MM.1S (cell line): ENCODE data around the gene AUTS2.

Experiments used
- DNase-seq: peaks from one replicate; pipeline ENCODE4 v3.0.0-alpha.2; 2015
- H2AFZ ChIP-seq: fragments of 300-600 bp; sonication (generic); 2 replicates; pipeline ENCODE4 v1.6.0; 2016; ENCODE audit warnings: antibody characterized with exemption, low read length
- H3F3A ChIP-seq: fragments of 300-600 bp; sonication (generic); 2 replicates; pipeline ENCODE4 v1.6.1; 2016; ENCODE audit warnings: mild to moderate bottlenecking, antibody characterized with exemption, low read length, moderate library complexity, mixed read lengths; ENCODE audit not compliant: insufficient read depth
- H3K27ac ChIP-seq: fragments of 300-600 bp; sonication (generic); 2 replicates; pipeline ENCODE4 v1.5.1; 2016; ENCODE audit warnings: mild to moderate bottlenecking, low read length
- H3K27me3 ChIP-seq: fragments of 300-600 bp; sonication (generic); replicated peaks from 2 replicates; pipeline ENCODE4 v1.6.0; 2016; ENCODE audit warnings: low read length; ENCODE audit not compliant: insufficient read depth
- H3K36me3 ChIP-seq: fragments of 300-600 bp; sonication (generic); replicated peaks from 2 replicates; pipeline ENCODE4 v1.6.1; 2016; ENCODE audit warnings: mild to moderate bottlenecking, low read length, mixed read lengths; ENCODE audit not compliant: insufficient read depth
- H3K4me1 ChIP-seq: fragments of 300-600 bp; sonication (generic); 2 replicates; pipeline ENCODE4 v1.6.1; 2016; ENCODE audit warnings: low read length, mixed read lengths
- H3K4me2 ChIP-seq: fragments of 300-600 bp; sonication (generic); 2 replicates; pipeline ENCODE4 v1.6.0; 2016; ENCODE audit warnings: low read depth, low read length
- H3K4me3 ChIP-seq: fragments of 300-600 bp; sonication (generic); 2 replicates; pipeline ENCODE4 v1.5.1; 2016; ENCODE audit warnings: low read length, mixed read lengths
- H3K79me2 ChIP-seq: fragments of 300-600 bp; sonication (generic); 2 replicates; pipeline ENCODE4 v1.6.1; 2016; ENCODE audit warnings: mixed run types, low read length, mixed read lengths
- H3K9ac ChIP-seq: fragments of 300-600 bp; sonication (generic); 2 replicates; pipeline ENCODE4 v1.6.1; 2016; ENCODE audit warnings: low read length, mixed read lengths
- H3K9me2 ChIP-seq: fragments of 300-600 bp; sonication (generic); replicated peaks from 2 replicates; pipeline ENCODE4 v1.6.1; 2016; ENCODE audit warnings: mild to moderate bottlenecking, low read length, mixed read lengths; ENCODE audit not compliant: insufficient read depth
- H3K9me3 ChIP-seq: fragments of 300-600 bp; sonication (generic); replicated peaks from 2 replicates; pipeline ENCODE4 v1.6.1; 2016; ENCODE audit warnings: mild to moderate bottlenecking, low read length, mixed read lengths; ENCODE audit not compliant: insufficient read depth
- H4K20me1 ChIP-seq: fragments of 300-600 bp; sonication (generic); 2 replicates; pipeline ENCODE4 v1.6.1; 2016; ENCODE audit warnings: mild to moderate bottlenecking, low read length, moderate library complexity, mixed read lengths; ENCODE audit not compliant: insufficient read depth
- EZH2 ChIP-seq: fragments of 300-600 bp; sonication (generic); optimal IDR thresholded peaks from 2 replicates; pipeline ENCODE3; 2017; ENCODE audit warnings: low read depth, mild to moderate bottlenecking, antibody characterized with exemption, low read length, mixed read lengths
- EZH2phosphoT487 ChIP-seq: fragments of 300-600 bp; sonication (generic); IDR thresholded peaks from 2 replicates; pipeline ENCODE4 v1.6.1; 2018; ENCODE audit warnings: antibody characterized with exemption, low read length
- TF ChIP-seq, protein P1 (sequence below): fragments of 300-600 bp; sonication (generic); IDR thresholded peaks from 2 replicates; pipeline ENCODE4 v1.5.1; 2016; ENCODE audit warnings: antibody characterized with exemption, low read length, mixed read lengths

AUTS2 gene

GRCh38 chr7:70408891-70409290, 810.6 kb downstream of the AUTS2 start:
- Histone ChIP-seq H3K9me2 (no peaks in the 10 kb centered on the region), H3F3A (no peaks in the 10 kb centered on the region), H3K36me3 (no peaks in the 10 kb centered on the region), H3K4me1 (no peaks in the 10 kb centered on the region), H3K79me2 (no peaks in the 10 kb centered on the region), H3K9ac (no peak overlapping the region), H3K9me3 (no peaks in the 10 kb centered on the region), H4K20me1 (no peaks in the 10 kb centered on the region), H3K4me2 (no peak overlapping the region), H3K4me3 (no peak overlapping the region), H2AFZ (no peak overlapping the region), H3K27ac (no peak overlapping the region), H3K27me3 (no peaks in the 10 kb centered on the region)
- TF ChIP-seq, protein P1, sequence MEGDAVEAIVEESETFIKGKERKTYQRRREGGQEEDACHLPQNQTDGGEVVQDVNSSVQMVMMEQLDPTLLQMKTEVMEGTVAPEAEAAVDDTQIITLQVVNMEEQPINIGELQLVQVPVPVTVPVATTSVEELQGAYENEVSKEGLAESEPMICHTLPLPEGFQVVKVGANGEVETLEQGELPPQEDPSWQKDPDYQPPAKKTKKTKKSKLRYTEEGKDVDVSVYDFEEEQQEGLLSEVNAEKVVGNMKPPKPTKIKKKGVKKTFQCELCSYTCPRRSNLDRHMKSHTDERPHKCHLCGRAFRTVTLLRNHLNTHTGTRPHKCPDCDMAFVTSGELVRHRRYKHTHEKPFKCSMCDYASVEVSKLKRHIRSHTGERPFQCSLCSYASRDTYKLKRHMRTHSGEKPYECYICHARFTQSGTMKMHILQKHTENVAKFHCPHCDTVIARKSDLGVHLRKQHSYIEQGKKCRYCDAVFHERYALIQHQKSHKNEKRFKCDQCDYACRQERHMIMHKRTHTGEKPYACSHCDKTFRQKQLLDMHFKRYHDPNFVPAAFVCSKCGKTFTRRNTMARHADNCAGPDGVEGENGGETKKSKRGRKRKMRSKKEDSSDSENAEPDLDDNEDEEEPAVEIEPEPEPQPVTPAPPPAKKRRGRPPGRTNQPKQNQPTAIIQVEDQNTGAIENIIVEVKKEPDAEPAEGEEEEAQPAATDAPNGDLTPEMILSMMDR = no peak
- no peak for TF ChIP-seq EZH2
- no peak for TF ChIP-seq EZH2phosphoT487
- DNase-seq = no peak

GRCh38 chr7:70410134-70410750, 812.0 kb downstream of the AUTS2 start:
- Histone ChIP-seq H3F3A (no peaks in the 10 kb centered on the region), H4K20me1 (no peaks in the 10 kb centered on the region), H3K27ac (no peak overlapping the region), H3K27me3 (no peaks in the 10 kb centered on the region), H3K9me3 (no peaks in the 10 kb centered on the region), H2AFZ (no peak overlapping the region), H3K79me2 (no peaks in the 10 kb centered on the region), H3K9me2 (no peaks in the 10 kb centered on the region), H3K4me2 (no peak overlapping the region), H3K4me3 (no peak overlapping the region), H3K9ac (no peak overlapping the region), H3K4me1 (no peaks in the 10 kb centered on the region), H3K36me3 (no peaks in the 10 kb centered on the region)
- DNase-seq = no peak
- TF ChIP-seq EZH2 = no peak
- TF ChIP-seq, protein P1 = no peak
- no peak for TF ChIP-seq EZH2phosphoT487

GRCh38 chr7:70414368-70414767, 816.1 kb downstream of the AUTS2 start:
- Histone ChIP-seq H3K36me3 (no peaks in the 10 kb centered on the region), H3K27me3 (no peaks in the 10 kb centered on the region), H3K9me2 (no peaks in the 10 kb centered on the region), H3F3A (no peaks in the 10 kb centered on the region), H3K9me3 (no peaks in the 10 kb centered on the region), H3K4me1 (no peaks in the 10 kb centered on the region), H3K79me2 (no peaks in the 10 kb centered on the region), H4K20me1 (no peaks in the 10 kb centered on the region), H3K27ac (no peak overlapping the region), H3K4me2 (no peak overlapping the region), H3K9ac (no peak overlapping the region), H2AFZ (no peak overlapping the region), H3K4me3 (no peak overlapping the region)
- TF ChIP-seq EZH2 = no peak
- TF ChIP-seq, protein P1 = no peak
- no peak for TF ChIP-seq EZH2phosphoT487
- no peak for DNase-seq
